Medulla oblongata (tissue), 1 donor: ENCODE results near the gene NUP50.

Experiments used
- DNase-seq: peaks from one replicate; pipeline ENCODE4 v3.0.0-alpha.2; 2015; ENCODE audit errors: extremely low spot score

Gene NUP50

GRCh38 chr22:45194686-45195085, 31.0 kb downstream of the NUP50 start:
- no peak for DNase-seq

- DNase-seq: no peak
These were observed 31.9 kb downstream of the NUP50 start for GRCh38 chr22:45195616-45196015.

GRCh38 chr22:45196308-45196707, 32.6 kb downstream of the NUP50 start:
- DNase-seq: no peak

GRCh38 chr22:45196926-45197605, 33.3 kb downstream of the NUP50 start:
- no peak for DNase-seq

- DNase-seq: no peak
These were observed 34.1 kb downstream of the NUP50 start for GRCh38 chr22:45197606-45198462.

- DNase-seq: no peak
These were observed 34.7 kb downstream of the NUP50 start for GRCh38 chr22:45198463-45198795.

- no peak for DNase-seq
These were observed 36.0 kb downstream of the NUP50 start for GRCh38 chr22:45199723-45200122.

- DNase-seq: no peak
These were observed 36.5 kb downstream of the NUP50 start for GRCh38 chr22:45200230-45200629.

GRCh38 chr22:45200860-45201511, 37.3 kb downstream of the NUP50 start:
- no peak for DNase-seq

GRCh38 chr22:45201678-45202332, 38.1 kb downstream of the NUP50 start:
- no peak for DNase-seq

GRCh38 chr22:45202333-45203149, 38.8 kb downstream of the NUP50 start:
- DNase-seq: no peak

- DNase-seq: no peak
These were observed 39.6 kb downstream of the NUP50 start for GRCh38 chr22:45203150-45203951.

GRCh38 chr22:45204241-45204640, 40.5 kb downstream of the NUP50 start:
- no peak for DNase-seq

- no peak for DNase-seq
These were observed 41.1 kb downstream of the NUP50 start for GRCh38 chr22:45204819-45205218.

- DNase-seq: no peak
These were observed 41.7 kb downstream of the NUP50 start for GRCh38 chr22:45205276-45205925.

GRCh38 chr22:45206233-45206632, 42.5 kb downstream of the NUP50 start:
- no peak for DNase-seq

GRCh38 chr22:45207533-45207932, 43.8 kb downstream of the NUP50 start:
- no peak for DNase-seq

GRCh38 chr22:45207981-45208664, 44.4 kb downstream of the NUP50 start:
- DNase-seq: no peak

- no peak for DNase-seq
These were observed 44.9 kb downstream of the NUP50 start for GRCh38 chr22:45208696-45208992.
